T-cell (primary cell): Measurements from ENCODE around the gene SLC7A6OS. TPM values are rescaled to one million over a fixed set of nuclear protein-coding genes. Genes with fewer than 3 reads are reported as not detected.

Source experiments
- ATAC-seq, 4 experiments: fragments of 200-7000 bp in 3 of 4; fragments of 150-1000 bp in 1 of 4; cut with Tn5 transposase; replicated peaks in 1 of 4; 1 replicate in 3 of 4; 2 replicates in 1 of 4; pipeline ENCODE4 v1.10.0; 2021; ENCODE audit warnings: moderate library complexity in 3 of 4, mild to moderate bottlenecking in 2 of 4, moderate number of reproducible peaks in 1 of 4
- CTCF ChIA-PET, 2 donors: fragments of 300-600 bp; sonication (Branson Sonifier 250); formaldehyde crosslinking; loops; one replicate each; lab custom pipeline; 2022; ENCODE audit warnings: antibody characterized with exemption in 2 of 2; lab: Charles Lee
- POLR2A ChIA-PET, 2 donors: fragments of 300-600 bp; sonication (Branson Sonifier 250); formaldehyde crosslinking; loops; one replicate each; lab custom pipeline; 2022; ENCODE audit warnings: antibody characterized with exemption in 2 of 2; lab: Charles Lee
- DNase-seq, 35 experiments: peaks; one replicate each; pipeline versions ENCODE4 v3.0.0 to v3.0.0-alpha.2; 2013 to 2023
- H3K27ac ChIP-seq: one replicate; pipeline ENCODE4 v1.5.1; 2013; ENCODE audit warnings: low read length
- H3K27me3 ChIP-seq, 2 experiments: replicated peaks in 1 of 2; 1 replicate in 1 of 2; 2 replicates in 1 of 2; pipeline versions ENCODE4 v1.6.1 to v1.7.0; 2013; ENCODE audit warnings: low read length in 1 of 2, mixed read lengths in 1 of 2; ENCODE audit not compliant: control insufficient read depth in 2 of 2, insufficient read depth in 2 of 2; ENCODE audit errors: extremely low read depth in 1 of 2
- H3K36me3 ChIP-seq, 2 donors: 1 replicate in 1 of 2; 2 replicates in 1 of 2; pipeline versions ENCODE4 v1.6.1 to v1.7.0; 2013; ENCODE audit warnings: low read length in 1 of 2; ENCODE audit not compliant: control insufficient read depth in 2 of 2, insufficient read depth in 1 of 2; ENCODE audit errors: extremely low read depth in 1 of 2
- H3K4me1 ChIP-seq, 2 experiments: 1 replicate in 1 of 2; 2 replicates in 1 of 2; pipeline versions ENCODE4 v1.6.1 to v1.7.0; 2013; ENCODE audit warnings: low read length in 2 of 2, mixed read lengths in 1 of 2; ENCODE audit not compliant: insufficient read depth in 2 of 2, control insufficient read depth in 1 of 2; ENCODE audit errors: extremely low read depth in 1 of 2
- H3K4me3 ChIP-seq, 2 donors: 1 replicate in 1 of 2; 2 replicates in 1 of 2; pipeline versions ENCODE4 v1.5.1 to v1.7.0; 2013; ENCODE audit warnings: mild to moderate bottlenecking in 2 of 2, low read length in 1 of 2, moderate library complexity in 1 of 2; ENCODE audit not compliant: control insufficient read depth in 1 of 2; ENCODE audit errors: extremely low read depth in 1 of 2
- H3K9me3 ChIP-seq: 2 replicates; pipeline ENCODE4 v1.7.0; 2013
- H3K27ac Mint-ChIP-seq, 2 donors: one replicate each; pipeline ENCODE4 v1.8.0; 2020 to 2021; ENCODE audit warnings: mild to moderate bottlenecking in 2 of 2, mixed read lengths in 2 of 2
- H3K27me3 Mint-ChIP-seq, 2 donors: one replicate each; pipeline ENCODE4 v1.8.0; 2021 to 2022; ENCODE audit warnings: mixed read lengths in 2 of 2
- H3K36me3 Mint-ChIP-seq: one replicate; pipeline ENCODE4 v1.8.0; 2021; ENCODE audit warnings: mixed read lengths
- H3K4me1 Mint-ChIP-seq, 3 donors: one replicate each; pipeline ENCODE4 v1.8.0; 2020 to 2022; ENCODE audit warnings: mixed read lengths in 3 of 3, mild to moderate bottlenecking in 1 of 3
- H3K4me3 Mint-ChIP-seq, 3 donors: one replicate each; pipeline ENCODE4 v1.8.0; 2020 to 2022; ENCODE audit warnings: mild to moderate bottlenecking in 3 of 3, mixed read lengths in 3 of 3, moderate library complexity in 3 of 3
- H3K9me3 Mint-ChIP-seq, 3 donors: one replicate each; pipeline ENCODE4 v1.8.0; 2020 to 2022; ENCODE audit warnings: mixed read lengths in 3 of 3
- WGBS: methylation state at CpG from one replicate; pipeline ENCODE4 v1.1.5; 2013; ENCODE audit warnings: missing lambda C conversion rate; ENCODE audit not compliant: insufficient coverage; 5-methylcytosine and 5-hydroxymethylcytosine counted together
- total RNA-seq, 35 experiments: library from RNA in 6 of 35; stranded (reverse) in 6 of 35; fragments of 120-200 nt in 1 of 35; gene quantifications; one replicate each; pipeline versions ENCODE4 v1.2.1 to v1.2.4 and lab custom pipeline; 2013 to 2026

The SLC7A6OS gene
- total RNA-seq, 5 donors from 2014 or later (not counting 1 experiment from before 2014, with no cell fraction given), result 42.5 to 50.3 (median 43.9) TPM

DNA sequence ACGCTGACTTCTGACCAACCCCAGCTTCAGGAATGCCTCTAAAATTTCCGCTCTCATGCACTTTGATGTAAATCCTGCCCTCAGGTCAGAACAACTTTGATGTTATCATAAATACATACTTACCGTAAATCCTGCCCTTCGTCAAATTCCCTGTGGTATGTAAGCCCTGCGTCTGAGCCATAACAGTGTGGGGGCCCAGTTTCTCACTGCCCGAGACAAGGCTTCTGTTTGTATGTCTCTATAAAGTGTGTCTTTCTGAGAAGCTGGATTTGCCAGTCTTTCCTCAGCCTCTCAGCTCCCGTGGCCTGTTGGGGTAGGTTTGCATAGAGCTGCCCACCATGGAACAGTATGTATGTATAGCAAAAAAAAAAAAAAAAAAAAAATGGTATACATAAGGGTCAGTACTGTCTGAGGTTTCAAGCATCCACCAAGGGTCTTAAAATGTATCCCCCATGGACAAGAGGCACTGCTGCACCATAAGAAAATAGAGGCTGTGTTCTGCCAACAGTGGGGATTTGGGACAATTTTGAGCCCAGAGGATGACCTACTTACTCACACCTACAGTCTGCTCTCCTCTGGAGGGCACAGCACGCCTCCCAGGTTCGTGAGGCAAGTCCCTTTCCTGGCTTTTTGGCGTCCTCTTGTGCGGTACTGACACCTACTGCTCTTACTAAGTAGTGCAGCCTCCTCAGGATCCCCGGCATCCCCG lies 17.6 kb upstream of the SLC7A6OS start:
- H3K4me3 Mint-ChIP-seq, result no peak overlapping the region
- H3K27ac Mint-ChIP-seq, result no peak overlapping the region
- ATAC-seq (peak; percentile 93 to 99 (median 97)), DNase-seq (peak; percentile 58 to 90 (median 72))
- whole genome bisulfite sequencing, result 43% methylated on average over 7 of the region's 13 CpGs
- Histone ChIP-seq H3K4me3 (no peak overlapping the region), H3K27me3 (no peaks in the 10 kb centered on the region), H3K4me1 (peaks cover 9 to 11% of the 10 kb centered on the region in 2 experiments), H3K9me3 (no peaks in the 10 kb centered on the region), H3K27ac (no peak overlapping the region), H3K36me3 (peaks cover 14 to 38% of the 10 kb centered on the region in 2 donors)
- no peaks in the 10 kb centered on the region for H3K9me3 Mint-ChIP-seq
- ChIA-PET CTCF (interaction anchor here (0.6 to 5.3 kb wide), 17 partner anchors 11 to 775 kb away, joined by 3 to 71 read pairs (median 4); partner anchors contain the start of gene SLC7A6 (in 1 of the 2)), POLR2A (interaction anchor here in 1 of 2 donors (0.6 kb wide), 1 partner anchor 20 kb away, joined by 8 read pairs; no protein-coding TSS in a partner anchor)
- peaks cover 24% of the 10 kb centered on the region for H3K36me3 Mint-ChIP-seq
- no peaks in the 10 kb centered on the region for H3K27me3 Mint-ChIP-seq
- H3K4me1 Mint-ChIP-seq, result peaks cover 14 to 15% (median 15%) of the 10 kb centered on the region in 3 donors

DNA sequence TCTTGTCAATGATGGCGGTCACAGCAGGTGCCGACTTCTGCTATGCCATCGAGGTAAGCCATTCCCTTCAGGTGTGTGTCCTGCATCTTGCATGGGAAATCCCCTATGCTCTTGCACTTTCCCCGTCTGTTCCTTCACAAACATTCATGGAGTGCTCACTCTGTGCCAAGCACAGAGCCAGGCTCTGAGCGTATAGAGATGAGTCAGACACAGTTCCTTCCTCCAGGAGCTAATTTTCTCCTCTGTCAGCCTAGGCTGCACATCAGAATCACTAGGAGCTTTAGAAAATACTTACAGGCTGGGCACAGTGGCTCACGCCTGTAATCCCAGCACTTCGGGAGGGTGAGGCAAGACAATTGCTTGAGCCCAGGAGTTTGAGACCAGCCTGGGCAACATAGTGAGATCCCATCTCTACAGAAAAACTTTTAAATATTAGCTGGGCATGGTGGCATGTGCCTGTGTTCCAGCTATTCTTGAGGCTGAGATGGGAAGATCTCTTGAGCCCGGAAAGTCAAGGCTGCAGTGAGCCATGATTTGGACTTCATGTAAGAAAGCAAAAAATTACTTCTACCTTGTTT lies 14.1 kb upstream of the SLC7A6OS start:
- DNase-seq (no peak), ATAC-seq (no peak)
- Mint-ChIP-seq H3K36me3 (peaks cover 22% of the 10 kb centered on the region), H3K9me3 (no peaks in the 10 kb centered on the region), H3K27me3 (no peaks in the 10 kb centered on the region), H3K4me3 (no peak overlapping the region), H3K27ac (no peak overlapping the region), H3K4me1 (peaks cover 0 to 13% (median 8%) of the 10 kb centered on the region in 3 donors)
- H3K27ac ChIP-seq, result no peak overlapping the region
- no peaks in the 10 kb centered on the region for H3K27me3 ChIP-seq
- CTCF ChIA-PET, result interaction anchor here (2.9 to 5.3 kb wide), 2 partner anchors 62 kb away, joined by 19 to 71 read pairs; partner anchors contain the start of gene SLC7A6 (in 2 of the 2)
- peaks cover 0 to 7% of the 10 kb centered on the region in 2 experiments for H3K4me1 ChIP-seq
- WGBS, result 92% methylated on average over 5 of the region's 8 CpGs
- POLR2A ChIA-PET, result no interaction called here
- H3K4me3 ChIP-seq, result no peak overlapping the region
- H3K9me3 ChIP-seq, result no peaks in the 10 kb centered on the region
- H3K36me3 ChIP-seq, result peaks cover 12 to 48% of the 10 kb centered on the region in 2 donors

DNA sequence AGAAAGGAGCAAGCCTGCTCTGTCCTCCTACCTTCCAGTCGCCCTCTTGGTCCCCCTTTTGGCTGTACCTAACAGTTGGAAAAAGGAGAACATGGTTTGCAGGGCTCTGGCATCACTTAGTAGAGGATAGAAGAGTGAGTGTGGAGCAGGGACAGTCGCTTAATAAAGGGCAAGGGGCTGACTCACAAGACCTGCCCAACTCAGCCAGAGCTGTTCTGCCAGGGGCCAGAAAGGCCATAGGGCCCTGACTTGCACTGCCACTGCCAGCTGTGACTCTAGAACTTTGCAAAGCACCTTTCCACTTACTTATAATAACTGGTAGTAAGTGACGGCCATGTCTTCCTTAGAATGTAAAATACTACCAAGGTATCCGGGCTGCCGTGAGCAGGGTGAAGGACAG lies 13.6 kb upstream of the SLC7A6OS start:
- H3K27me3 Mint-ChIP-seq, result no peaks in the 10 kb centered on the region

DNA sequence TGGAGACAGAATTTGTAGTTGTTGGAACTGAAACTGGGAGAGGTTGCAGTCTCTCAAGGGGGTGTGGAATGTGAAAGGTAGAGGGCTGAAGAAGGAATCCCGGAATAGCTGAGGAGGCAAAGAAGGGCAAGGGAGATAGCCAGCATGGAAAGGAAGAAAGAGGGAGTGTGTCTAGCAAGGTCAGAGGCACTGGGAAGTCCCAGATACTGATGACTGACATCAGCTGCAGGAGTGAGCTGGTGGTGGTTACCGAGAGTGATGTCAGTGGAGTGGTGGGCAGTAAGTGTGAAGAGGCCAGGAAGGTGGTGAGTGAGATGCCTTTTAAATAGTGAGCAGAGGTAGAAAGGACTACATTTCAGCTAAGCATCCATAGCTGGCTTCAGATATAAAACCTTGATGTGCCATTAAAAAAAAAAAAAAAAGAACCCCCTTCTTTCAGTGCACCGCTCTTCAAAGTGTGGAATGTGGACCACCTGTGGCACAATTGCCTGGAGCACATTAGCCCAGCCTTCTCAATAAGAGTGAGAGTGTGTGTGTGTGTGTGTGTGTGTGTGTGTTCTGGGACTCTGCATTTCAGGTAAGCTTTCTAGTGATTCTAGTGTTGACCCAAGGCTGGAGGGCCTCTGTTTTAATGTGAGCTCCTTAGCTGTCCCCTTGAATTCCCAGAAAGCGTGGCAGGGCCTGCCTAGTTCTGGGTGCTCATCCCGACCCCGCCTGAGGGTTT lies 8.6 kb upstream of the SLC7A6OS start:
- no peak for ATAC-seq
- no peaks in the 10 kb centered on the region for H3K9me3 Mint-ChIP-seq

More for the DNA sequence above, 13.6 kb upstream of the SLC7A6OS start:
- ATAC-seq, result no peak
- Mint-ChIP-seq H3K36me3 (peaks cover 24% of the 10 kb centered on the region), H3K4me1 (peaks cover 0 to 15% (median 8%) of the 10 kb centered on the region in 3 donors), H3K4me3 (no peak overlapping the region), H3K9me3 (no peaks in the 10 kb centered on the region), H3K27ac (no peak overlapping the region)
- peaks cover 12 to 53% of the 10 kb centered on the region in 2 donors for H3K36me3 ChIP-seq
- H3K4me1 ChIP-seq, result peaks cover 0 to 7% of the 10 kb centered on the region in 2 experiments
- DNase-seq, result no peak
- no peaks in the 10 kb centered on the region for H3K9me3 ChIP-seq
- H3K27ac ChIP-seq, result no peak overlapping the region
- no peaks in the 10 kb centered on the region for H3K27me3 ChIP-seq
- H3K4me3 ChIP-seq, result no peak overlapping the region
- ChIA-PET POLR2A (no interaction called here), CTCF (interaction anchor here in 1 of 2 donors (0.6 to 2.9 kb wide), 2 partner anchors 25 to 62 kb away, joined by 3 to 19 read pairs; partner anchors contain the start of gene SLC7A6)
- WGBS, result 98% methylated on average over 5 of the region's 5 CpGs

DNA sequence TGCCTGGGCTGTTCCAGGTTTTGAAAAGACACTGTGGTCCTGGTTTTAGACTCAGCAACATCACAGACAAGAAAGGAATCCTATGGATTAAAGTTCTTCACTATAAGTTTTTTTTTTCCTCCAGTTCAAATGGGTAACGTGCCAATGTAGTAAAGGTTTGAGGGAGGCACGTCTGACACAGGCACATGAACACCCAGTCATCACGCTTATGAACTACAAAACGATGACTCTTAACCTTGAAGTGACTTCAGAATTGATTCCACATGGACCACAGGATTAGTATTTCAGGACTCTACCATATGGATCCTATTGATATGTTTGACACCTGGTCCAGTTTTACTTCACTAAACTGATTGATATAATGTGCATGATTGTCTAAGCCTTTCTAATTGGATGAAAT lies 2.4 kb upstream of the SLC7A6OS start:
- CTCF ChIA-PET, result no interaction called here
- peak overlapping the region in 1 of 3 donors; percentile 9 for H3K4me3 Mint-ChIP-seq
- H3K27me3 Mint-ChIP-seq, result no peaks in the 10 kb centered on the region

More for the DNA sequence above, 8.6 kb upstream of the SLC7A6OS start:
- Mint-ChIP-seq H3K27me3 (no peaks in the 10 kb centered on the region), H3K27ac (peak overlapping the region; percentile 17 to 26), H3K36me3 (peaks cover 33% of the 10 kb centered on the region), H3K4me1 (peaks cover 13 to 28% (median 25%) of the 10 kb centered on the region in 3 donors), H3K4me3 (no peak overlapping the region)
- ChIA-PET CTCF (no interaction called here), POLR2A (interaction anchor here (0.6 to 0.7 kb wide), 2 partner anchors 33 to 40 kb away, joined by 5 to 8 read pairs; no protein-coding TSS in a partner anchor)
- Histone ChIP-seq H3K4me1 (peaks cover 0 to under 1% of the 10 kb centered on the region in 2 experiments), H3K27me3 (no peaks in the 10 kb centered on the region), H3K27ac (no peak overlapping the region), H3K9me3 (no peaks in the 10 kb centered on the region), H3K4me3 (no peak overlapping the region), H3K36me3 (peaks cover 13 to 59% of the 10 kb centered on the region in 2 donors)
- WGBS, result 83% methylated on average over 2 of the region's 6 CpGs
- DNase-seq, result no peak

More for the DNA sequence above, 2.4 kb upstream of the SLC7A6OS start:
- H3K27ac ChIP-seq, result no peak overlapping the region
- POLR2A ChIA-PET, result interaction anchor here in 1 of 2 donors (0.7 kb wide), 1 partner anchor 1426 kb away, joined by 3 read pairs; no protein-coding TSS in a partner anchor
- H3K9me3 ChIP-seq, result no peaks in the 10 kb centered on the region
- H3K4me3 ChIP-seq, result no peak overlapping the region
- Mint-ChIP-seq H3K9me3 (no peaks in the 10 kb centered on the region), H3K27ac (no peak overlapping the region), H3K36me3 (peaks cover 30% of the 10 kb centered on the region), H3K4me1 (peaks cover 41 to 55% (median 50%) of the 10 kb centered on the region in 3 donors)
- peaks cover 22 to 48% of the 10 kb centered on the region in 2 experiments for H3K4me1 ChIP-seq
- no peaks in the 10 kb centered on the region for H3K27me3 ChIP-seq
- WGBS, result no CpG with 5 or more reads among the region's 4 CpGs
- peaks cover 13 to 49% of the 10 kb centered on the region in 2 donors for H3K36me3 ChIP-seq
- no peak for ATAC-seq
- no peak for DNase-seq
